Neuronal stem cell (in vitro differentiated cells): ENCODE results near the gene MAML2.

ENCODE experiments used
- DNase-seq: peaks from one replicate; pipeline ENCODE4 v3.0.0-alpha.2; 2013; ENCODE audit warnings: low spot score
- H2AFZ ChIP-seq: one replicate; pipeline ENCODE4 v1.6.1; 2013; ENCODE audit warnings: mild to moderate bottlenecking, low read length, inconsistent platforms
- H2AK5ac ChIP-seq: 2 replicates; pipeline ENCODE4 v1.6.1; 2013; ENCODE audit warnings: low read depth, mild to moderate bottlenecking, inconsistent platforms, low read length, moderate library complexity, mixed read lengths
- H2BK120ac ChIP-seq: 2 replicates; pipeline ENCODE4 v1.6.1; 2013; ENCODE audit warnings: low read depth, mild to moderate bottlenecking, inconsistent platforms, low read length, moderate library complexity, mixed read lengths
- H2BK12ac ChIP-seq: one replicate; pipeline ENCODE4 v1.6.1; 2013; ENCODE audit warnings: low read length, inconsistent platforms
- H2BK15ac ChIP-seq: 2 replicates; pipeline ENCODE4 v1.6.1; 2013; ENCODE audit warnings: mild to moderate bottlenecking, low read length, inconsistent platforms, mixed read lengths
- H2BK5ac ChIP-seq: one replicate; pipeline ENCODE4 v1.6.1; 2013; ENCODE audit warnings: inconsistent platforms, mild to moderate bottlenecking, low read length, moderate library complexity
- H3K14ac ChIP-seq: one replicate; pipeline ENCODE4 v1.6.1; 2013; ENCODE audit warnings: low read length, inconsistent platforms
- H3K18ac ChIP-seq: 2 replicates; pipeline ENCODE4 v1.6.1; 2013; ENCODE audit warnings: low read length, inconsistent platforms
- H3K23ac ChIP-seq: 2 replicates; pipeline ENCODE4 v1.6.1; 2013; ENCODE audit warnings: low read depth, mild to moderate bottlenecking, mixed read lengths, low read length, inconsistent platforms; ENCODE audit not compliant: poor library complexity
- H3K27ac ChIP-seq: replicated peaks from 3 replicates; pipeline ENCODE4 v1.5.1; 2013; ENCODE audit warnings: low read length, inconsistent platforms
- H3K27me3 ChIP-seq, 3 experiments: 2 replicates each; pipeline ENCODE4 v1.6.1; 2013; ENCODE audit warnings: low read length in 3 of 3, mild to moderate bottlenecking in 2 of 3, inconsistent platforms in 1 of 3, low read depth in 1 of 3, mixed read lengths in 1 of 3, moderate library complexity in 1 of 3; ENCODE audit not compliant: control insufficient read depth in 3 of 3, insufficient read depth in 3 of 3
- H3K36me3 ChIP-seq, 2 donors: replicated peaks in 1 of 2; 2 replicates each; pipeline ENCODE4 v1.6.1; 2013; ENCODE audit warnings: low read length in 2 of 2; ENCODE audit not compliant: control insufficient read depth in 2 of 2, insufficient read depth in 2 of 2
- H3K4ac ChIP-seq: 2 replicates; pipeline ENCODE4 v1.6.1; 2013; ENCODE audit warnings: inconsistent platforms, mild to moderate bottlenecking, low read length, moderate library complexity
- H3K4me1 ChIP-seq, 2 donors: 1 replicate in 1 of 2; 2 replicates in 1 of 2; pipeline ENCODE4 v1.6.1; 2013; ENCODE audit warnings: low read length in 2 of 2, low read depth in 1 of 2; ENCODE audit not compliant: control insufficient read depth in 2 of 2, insufficient read depth in 1 of 2
- H3K4me2 ChIP-seq: one replicate; pipeline ENCODE4 v1.6.1; 2013; ENCODE audit warnings: mild to moderate bottlenecking, low read length, inconsistent platforms; ENCODE audit not compliant: insufficient read depth, poor library complexity, severe bottlenecking
- H3K4me3 ChIP-seq, 2 donors: 2 replicates each; pipeline ENCODE4 v1.5.1; 2013; ENCODE audit warnings: low read length in 2 of 2, mild to moderate bottlenecking in 2 of 2, inconsistent platforms in 1 of 2, moderate library complexity in 1 of 2
- H3K79me1 ChIP-seq: one replicate; pipeline ENCODE4 v1.6.1; 2013; ENCODE audit warnings: low read depth, mild to moderate bottlenecking, inconsistent platforms, low read length, moderate library complexity
- H3K9ac ChIP-seq: one replicate; pipeline ENCODE4 v1.6.1; 2013; ENCODE audit warnings: mild to moderate bottlenecking, low read depth, low read length, inconsistent platforms; ENCODE audit not compliant: poor library complexity
- H3K9me3 ChIP-seq, 2 donors: replicated peaks in 1 of 2; 2 replicates each; pipeline versions ENCODE3 to v1.6.1; 2013; ENCODE audit warnings: low read length in 2 of 2, mild to moderate bottlenecking in 2 of 2, inconsistent platforms in 1 of 2, low read depth in 1 of 2, mixed read lengths in 1 of 2, moderate library complexity in 1 of 2; ENCODE audit not compliant: control insufficient read depth in 2 of 2, insufficient read depth in 1 of 2
- H4K8ac ChIP-seq: one replicate; pipeline ENCODE4 v1.6.1; 2013; ENCODE audit warnings: low read depth, mild to moderate bottlenecking, inconsistent platforms, low read length, moderate library complexity
- H4K91ac ChIP-seq: one replicate; pipeline ENCODE4 v1.6.1; 2013; ENCODE audit warnings: low read length, low read depth, mild to moderate bottlenecking, inconsistent platforms; ENCODE audit not compliant: poor library complexity
- WGBS, 2 donors: extraction: QIAGEN DNeasy Blood & Tissue Kit; methylation state at CpG; one replicate each; pipeline ENCODE4 v1.1.7; 2013; ENCODE audit warnings: missing lambda C conversion rate in 2 of 2, mixed read lengths in 1 of 2; ENCODE audit not compliant: insufficient read length in 2 of 2, insufficient replicate concordance in 1 of 2; ENCODE audit errors: extremely low coverage in 2 of 2; 5-methylcytosine and 5-hydroxymethylcytosine counted together

Gene MAML2

GRCh38 chr11:96051820-96052219, 291.2 kb downstream of the MAML2 start:
- H3K9ac ChIP-seq = no peak overlapping the region
- H3K4me1 ChIP-seq = peaks cover 7 to 47% of the 10 kb centered on the region in 2 donors
- H3K36me3 ChIP-seq = no peaks in the 10 kb centered on the region
- no peak overlapping the region for H2AK5ac ChIP-seq
- H2BK5ac ChIP-seq = no peak overlapping the region
- H3K27ac ChIP-seq = no peak overlapping the region
- H3K27me3 ChIP-seq = no peaks in the 10 kb centered on the region
- no peak overlapping the region for H2AFZ ChIP-seq
- no peaks in the 10 kb centered on the region for H3K9me3 ChIP-seq
- no peak for DNase-seq
- H3K23ac ChIP-seq = no peak overlapping the region
- H3K4me3 ChIP-seq = no peak overlapping the region
- WGBS, 2 donors = no CpG with 5 or more reads among the region's 1 CpG
- H3K4me2 ChIP-seq = no peak overlapping the region
- H3K14ac ChIP-seq = no peak overlapping the region
- no peak overlapping the region for H4K91ac ChIP-seq
- H3K4ac ChIP-seq = no peak overlapping the region
- H4K8ac ChIP-seq = no peak overlapping the region
- H3K79me1 ChIP-seq = no peaks in the 10 kb centered on the region
- no peak overlapping the region for H2BK12ac ChIP-seq
- H3K18ac ChIP-seq = no peak overlapping the region
- H2BK15ac ChIP-seq = no peak overlapping the region
- H2BK120ac ChIP-seq = no peak overlapping the region

- Histone ChIP-seq H2AK5ac (no peak overlapping the region), H3K4me3 (no peak overlapping the region), H3K9ac (no peak overlapping the region), H3K4ac (no peak overlapping the region), H4K91ac (no peak overlapping the region), H3K18ac (no peak overlapping the region), H2BK120ac (no peak overlapping the region), H2BK15ac (no peak overlapping the region), H3K27me3 (no peaks in the 10 kb centered on the region), H3K27ac (no peak overlapping the region), H2AFZ (no peak overlapping the region), H2BK5ac (no peak overlapping the region), H3K23ac (no peak overlapping the region), H3K9me3 (no peaks in the 10 kb centered on the region), H2BK12ac (no peak overlapping the region), H3K14ac (no peak overlapping the region), H3K79me1 (no peaks in the 10 kb centered on the region), H3K4me2 (no peak overlapping the region), H3K4me1 (peaks cover 7 to 43% of the 10 kb centered on the region in 2 donors), H4K8ac (no peak overlapping the region), H3K36me3 (no peaks in the 10 kb centered on the region)
- no CpG with 5 or more reads among the region's 1 CpG for WGBS, 2 donors
- no peak for DNase-seq
These were observed 292.4 kb downstream of the MAML2 start for GRCh38 chr11:96050435-96051182.

GRCh38 chr11:96049426-96049825, 293.6 kb downstream of the MAML2 start:
- DNase-seq = no peak

GRCh38 chr11:96045622-96046456, 297.2 kb downstream of the MAML2 start:
- Histone ChIP-seq H3K4me1 (peaks cover 6 to 25% of the 10 kb centered on the region in 2 donors), H2BK120ac (no peak overlapping the region), H4K91ac (no peak overlapping the region), H3K79me1 (no peaks in the 10 kb centered on the region), H3K27me3 (no peaks in the 10 kb centered on the region), H3K4me3 (no peak overlapping the region), H3K9me3 (peaks cover 0 to 2% of the 10 kb centered on the region in 2 donors), H3K36me3 (no peaks in the 10 kb centered on the region), H2AFZ (no peak overlapping the region), H3K23ac (no peak overlapping the region), H3K14ac (no peak overlapping the region), H2AK5ac (no peak overlapping the region), H4K8ac (no peak overlapping the region), H2BK15ac (no peak overlapping the region), H3K4ac (no peak overlapping the region), H2BK5ac (no peak overlapping the region), H3K27ac (no peak overlapping the region), H2BK12ac (no peak overlapping the region), H3K4me2 (no peak overlapping the region), H3K18ac (no peak overlapping the region), H3K9ac (no peak overlapping the region)
- no peak for DNase-seq
- WGBS, 2 donors = no CpG with 5 or more reads among the region's 11 CpGs

More at GRCh38 chr11:96049426-96049825, 293.6 kb downstream of the MAML2 start:
- no peak overlapping the region for H3K14ac ChIP-seq
- H3K9me3 ChIP-seq = no peaks in the 10 kb centered on the region
- H3K18ac ChIP-seq = no peak overlapping the region
- no peak overlapping the region for H2AK5ac ChIP-seq
- no peak overlapping the region for H2BK5ac ChIP-seq
- H2AFZ ChIP-seq = no peak overlapping the region
- no peak overlapping the region for H4K8ac ChIP-seq
- no peak overlapping the region for H2BK120ac ChIP-seq
- H3K79me1 ChIP-seq = no peaks in the 10 kb centered on the region
- no peak overlapping the region for H3K27ac ChIP-seq
- H2BK12ac ChIP-seq = no peak overlapping the region
- H3K23ac ChIP-seq = no peak overlapping the region
- H4K91ac ChIP-seq = no peak overlapping the region
- no peak overlapping the region for H3K4ac ChIP-seq
- WGBS, 2 donors = no CpG with 5 or more reads among the region's 2 CpGs
- no peak overlapping the region for H3K9ac ChIP-seq
- H3K36me3 ChIP-seq = no peaks in the 10 kb centered on the region
- H3K27me3 ChIP-seq = no peaks in the 10 kb centered on the region
- no peak overlapping the region for H3K4me2 ChIP-seq
- no peak overlapping the region for H2BK15ac ChIP-seq
- H3K4me3 ChIP-seq = no peak overlapping the region
- H3K4me1 ChIP-seq = peaks cover 4 to 39% of the 10 kb centered on the region in 2 donors
